ENCODE data around the gene ZNF524.

ZNF524 gene

DNA sequence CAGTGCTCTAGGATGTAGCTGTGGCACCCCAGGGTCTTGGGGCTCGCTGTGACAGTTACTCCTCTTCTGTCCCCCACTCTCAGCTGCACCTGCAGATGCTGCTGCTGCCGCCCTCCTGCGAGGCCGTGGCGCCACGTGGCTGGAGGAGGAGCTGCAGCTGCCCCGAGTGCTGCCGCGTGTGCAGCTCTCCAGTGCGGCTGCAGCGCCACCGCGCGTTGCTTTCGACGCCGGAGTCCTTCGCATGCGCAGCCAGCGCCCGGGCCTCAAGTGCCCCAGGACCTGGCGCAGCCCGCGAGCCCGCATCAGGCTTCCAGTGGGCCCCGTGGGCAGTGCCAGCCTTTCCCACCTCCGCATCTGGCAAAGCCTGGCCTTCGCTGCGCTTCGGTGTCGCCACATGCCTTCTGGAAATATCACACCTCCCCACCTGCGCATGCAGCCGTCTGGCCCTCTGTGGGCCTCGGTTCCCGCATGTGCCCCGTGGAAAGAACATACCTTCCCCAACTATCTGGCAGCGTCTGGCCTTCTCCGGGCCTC is 40.0 kb downstream of the ZNF524 start:
- TF ChIP-seq, protein P1, sequence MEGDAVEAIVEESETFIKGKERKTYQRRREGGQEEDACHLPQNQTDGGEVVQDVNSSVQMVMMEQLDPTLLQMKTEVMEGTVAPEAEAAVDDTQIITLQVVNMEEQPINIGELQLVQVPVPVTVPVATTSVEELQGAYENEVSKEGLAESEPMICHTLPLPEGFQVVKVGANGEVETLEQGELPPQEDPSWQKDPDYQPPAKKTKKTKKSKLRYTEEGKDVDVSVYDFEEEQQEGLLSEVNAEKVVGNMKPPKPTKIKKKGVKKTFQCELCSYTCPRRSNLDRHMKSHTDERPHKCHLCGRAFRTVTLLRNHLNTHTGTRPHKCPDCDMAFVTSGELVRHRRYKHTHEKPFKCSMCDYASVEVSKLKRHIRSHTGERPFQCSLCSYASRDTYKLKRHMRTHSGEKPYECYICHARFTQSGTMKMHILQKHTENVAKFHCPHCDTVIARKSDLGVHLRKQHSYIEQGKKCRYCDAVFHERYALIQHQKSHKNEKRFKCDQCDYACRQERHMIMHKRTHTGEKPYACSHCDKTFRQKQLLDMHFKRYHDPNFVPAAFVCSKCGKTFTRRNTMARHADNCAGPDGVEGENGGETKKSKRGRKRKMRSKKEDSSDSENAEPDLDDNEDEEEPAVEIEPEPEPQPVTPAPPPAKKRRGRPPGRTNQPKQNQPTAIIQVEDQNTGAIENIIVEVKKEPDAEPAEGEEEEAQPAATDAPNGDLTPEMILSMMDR (conservative IDR thresholded peaks at IDR 0.05; ENCODE audit: low read depth, low read length): peak; percentile 63
- DNase-seq (ENCODE audit: low read depth): peak; percentile 41
- H3K4me3 ChIP-seq (ENCODE audit: low read length): peak overlapping the region; percentile 76

DNA sequence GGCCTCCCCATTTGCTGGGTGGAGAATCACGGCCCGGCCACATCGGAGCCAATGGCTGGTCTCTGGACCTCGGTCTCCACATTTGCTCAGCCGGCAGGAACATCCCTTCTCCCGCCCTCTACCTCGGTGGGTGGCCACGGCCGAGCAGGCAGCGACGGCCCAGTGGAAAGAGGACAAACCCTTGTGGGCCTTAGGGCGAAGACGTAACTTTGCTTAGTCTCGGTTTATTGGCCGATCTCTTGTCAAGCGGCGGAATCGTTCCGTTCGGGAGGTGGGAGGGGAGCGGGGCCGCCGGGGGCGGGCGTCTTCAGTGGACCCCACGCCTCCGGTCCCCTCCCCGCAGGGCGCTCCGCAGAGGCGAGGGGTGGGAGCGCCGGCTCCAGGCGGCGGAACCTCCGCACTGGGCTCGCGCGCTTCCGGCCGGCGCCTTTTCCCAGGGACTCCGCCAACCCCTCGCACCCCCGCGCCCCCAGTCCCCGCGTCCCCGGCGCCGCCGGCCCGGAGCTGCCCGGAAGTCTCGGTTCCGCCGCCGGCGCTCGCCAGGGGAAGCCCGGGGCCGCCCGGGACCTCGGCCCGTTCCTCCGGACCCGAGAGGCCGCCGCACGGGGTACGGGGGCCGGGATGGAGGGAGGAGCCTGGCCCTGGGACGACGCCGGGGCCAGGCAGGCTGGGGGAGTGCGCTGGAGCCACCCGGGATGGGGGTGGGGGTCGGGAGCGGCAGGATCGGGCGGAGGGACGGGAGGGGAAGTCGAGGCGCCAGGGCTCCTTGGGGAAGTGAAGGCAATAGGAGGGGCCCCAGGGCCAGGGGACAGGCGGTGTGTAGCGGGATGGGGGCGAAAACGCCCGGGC is 40.7 kb downstream of the ZNF524 start, which contains the start of gene ZNF580:
Gene ZNF580 (plus strand): TSS at position 426 of the 849 bp plus-strand sequence. CDS start 1,507 bp downstream, outside the sequence.
- no peak for DNase-seq (ENCODE audit: low read depth)
- TF ChIP-seq, protein P1 (conservative IDR thresholded peaks at IDR 0.05; ENCODE audit: low read depth, low read length): no peak
- peak within 1 kb of the TSS; percentile 76 for H3K4me3 ChIP-seq (ENCODE audit: low read length)

DNA sequence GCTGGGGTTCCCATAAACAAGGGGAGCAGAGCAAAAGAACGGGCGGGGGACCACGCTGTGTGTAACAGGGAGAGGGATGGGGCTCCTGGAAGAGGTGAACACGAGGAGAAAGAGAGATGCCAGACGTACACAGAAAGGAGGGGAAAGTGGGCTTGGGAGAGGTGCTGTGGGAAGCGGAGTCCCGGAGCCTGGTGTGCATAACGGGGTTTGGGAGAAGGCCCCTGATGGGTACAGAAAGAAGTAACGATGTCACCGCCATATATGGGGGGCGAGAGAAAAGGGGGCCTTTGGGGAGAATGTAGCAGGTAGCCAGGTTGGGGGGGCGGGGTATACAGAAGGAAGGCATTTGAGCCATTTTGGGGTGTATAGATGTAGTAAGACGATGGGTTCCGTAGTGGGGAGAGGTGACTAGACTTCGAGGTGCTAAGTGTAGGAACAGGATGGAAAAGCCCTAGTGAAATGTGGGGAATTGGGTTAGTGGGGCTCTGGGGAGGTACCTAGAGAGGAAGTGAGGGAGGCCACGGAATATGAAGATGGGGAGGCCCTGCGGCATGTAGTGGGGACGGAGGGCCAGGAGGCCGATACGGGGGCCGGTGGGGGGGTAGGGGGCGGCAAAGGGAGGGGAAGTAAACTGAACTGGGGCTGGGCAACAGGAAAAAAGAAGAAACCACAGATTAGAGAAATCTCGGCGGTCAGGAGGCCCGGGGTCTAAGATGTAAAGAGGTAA is 41.5 kb downstream of the ZNF524 start:
- H3K4me3 ChIP-seq (ENCODE audit: low read length): peak overlapping the region; percentile 76
- no peak for DNase-seq (ENCODE audit: low read depth)
- TF ChIP-seq, protein P1 (conservative IDR thresholded peaks at IDR 0.05; ENCODE audit: low read depth, low read length): no peak

DNA sequence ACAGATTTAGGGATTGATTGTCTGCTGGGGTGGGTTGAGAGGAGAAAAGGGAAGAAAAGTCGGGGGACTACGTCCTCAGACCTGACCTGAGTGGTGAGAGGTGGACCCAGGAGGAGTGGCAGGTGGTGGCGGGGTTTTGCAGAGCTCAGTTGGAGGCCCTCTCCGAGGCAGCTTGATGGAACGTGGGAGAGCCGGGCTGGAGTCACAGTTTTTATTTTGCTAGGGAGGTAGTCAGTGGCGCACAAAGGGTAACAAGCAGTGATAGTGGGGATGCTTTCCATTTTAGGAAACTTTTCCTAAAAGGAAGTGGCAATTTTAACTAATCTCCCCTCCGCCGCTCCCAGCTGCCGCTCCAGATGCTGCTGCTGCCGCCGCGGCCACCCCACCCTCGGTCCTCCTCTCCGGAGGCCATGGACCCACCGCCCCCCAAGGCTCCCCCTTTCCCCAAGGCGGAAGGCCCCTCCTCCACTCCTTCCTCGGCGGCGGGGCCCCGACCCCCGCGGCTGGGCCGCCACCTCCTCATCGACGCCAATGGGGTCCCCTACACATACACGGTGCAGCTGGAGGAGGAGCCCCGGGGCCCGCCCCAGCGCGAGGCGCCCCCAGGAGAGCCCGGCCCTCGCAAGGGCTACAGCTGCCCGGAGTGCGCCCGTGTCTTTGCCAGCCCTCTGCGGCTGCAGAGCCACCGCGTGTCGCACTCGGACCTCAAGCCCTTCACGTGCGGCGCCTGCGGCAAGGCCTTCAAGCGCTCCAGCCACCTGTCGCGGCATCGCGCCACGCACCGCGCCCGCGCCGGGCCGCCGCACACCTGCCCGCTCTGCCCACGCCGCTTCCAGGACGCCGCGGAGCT is 42.3 kb downstream of the ZNF524 start:
- peak overlapping the region; percentile 79 for H3K4me3 ChIP-seq (ENCODE audit: low read length)
- DNase-seq (ENCODE audit: low read depth): no peak
- TF ChIP-seq, protein P1 (conservative IDR thresholded peaks at IDR 0.05; ENCODE audit: low read depth, low read length): no peak

DNA sequence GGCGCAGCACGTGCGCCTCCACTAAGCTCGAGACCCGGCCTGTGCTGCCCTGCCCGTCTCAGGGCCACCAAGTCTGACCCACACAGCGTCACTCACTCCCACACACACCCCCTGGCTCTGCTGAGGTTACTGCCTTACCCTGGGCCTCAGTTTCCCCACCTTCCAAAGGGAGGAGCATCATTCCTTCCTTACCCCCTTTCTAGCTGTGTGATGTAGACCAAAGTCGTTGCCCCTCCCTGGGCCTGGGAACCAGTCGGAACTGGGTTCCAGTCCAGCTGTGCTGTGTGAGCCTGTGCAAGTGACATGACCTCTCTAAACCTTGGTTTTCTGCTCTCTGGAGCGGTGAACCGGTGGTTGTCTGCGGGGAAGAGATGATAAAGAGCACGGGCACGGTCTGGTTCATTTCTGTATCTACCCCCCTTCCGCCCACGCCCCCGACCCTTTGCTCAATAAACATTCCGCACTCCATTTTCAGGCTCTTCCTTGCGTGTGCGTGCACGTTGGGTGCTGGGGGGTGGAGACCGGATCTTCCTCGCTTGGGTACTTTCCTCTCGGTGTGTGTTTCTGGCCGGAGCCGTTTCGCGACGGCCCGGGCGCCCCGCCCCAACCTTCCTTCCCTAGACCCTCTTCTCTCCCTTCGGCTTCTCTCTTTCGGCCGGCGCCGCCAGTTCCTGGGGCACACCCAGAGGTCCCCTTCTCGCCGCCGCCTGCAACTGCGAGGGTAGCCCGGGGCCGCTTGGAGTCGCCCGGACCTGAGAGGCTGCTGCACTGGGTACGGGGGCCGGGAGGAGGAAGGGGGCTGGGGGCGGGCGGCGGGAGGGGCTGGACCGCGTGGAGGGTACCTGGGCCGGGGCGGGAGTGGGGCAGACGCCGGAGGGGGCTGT is 43.2 kb downstream of the ZNF524 start, which contains the start of gene ZNF581:
Gene ZNF581 (plus strand): TSS at position 647 of the 884 bp plus-strand sequence. CDS start 923 bp downstream, outside the sequence.
- TF ChIP-seq, protein P1 (conservative IDR thresholded peaks at IDR 0.05; ENCODE audit: low read depth, low read length): no peak
- peak within 1 kb of the TSS; percentile 79 for H3K4me3 ChIP-seq (ENCODE audit: low read length)
- no peak for DNase-seq (ENCODE audit: low read depth)

DNA sequence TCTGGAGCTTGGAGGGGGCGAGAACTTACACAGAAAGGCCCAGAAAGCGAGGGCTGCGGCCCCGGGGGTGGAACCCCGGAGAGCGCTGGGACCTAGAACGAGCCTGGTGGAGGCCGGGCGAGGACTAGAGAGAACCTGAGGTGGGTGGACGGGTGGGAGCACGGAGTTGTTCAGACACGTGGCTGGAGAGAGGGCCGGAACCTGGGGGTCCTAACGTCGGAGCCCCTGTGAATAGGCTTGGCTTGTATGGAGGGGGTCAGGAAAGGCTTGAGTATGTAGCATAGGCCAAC is 43.7 kb downstream of the ZNF524 start:
- DNase-seq (ENCODE audit: low read depth): no peak
- H3K4me3 ChIP-seq (ENCODE audit: low read length): peak overlapping the region; percentile 79
- TF ChIP-seq, protein P1 (conservative IDR thresholded peaks at IDR 0.05; ENCODE audit: low read depth, low read length): no peak
